Measurements from ENCODE around the gene SMCO1.
A peak's percentile ranks its signal among the peaks of the same experiment; 100 is the strongest.
"Not testable (repeated sequence)": the region's sequence is repeated elsewhere in the genome, so short reads cannot be mapped to it uniquely, and the experiment has no call there.

SMCO1 gene

GRCh38 chr3:196521291-196521690 lies 6.1 kb upstream of the SMCO1 start:
- DNase-seq (ENCODE audit: low spot score), result not testable (repeated sequence)

GRCh38 chr3:196519718-196520082 lies 4.6 kb upstream of the SMCO1 start:
- no peak for DNase-seq (ENCODE audit: low spot score)

- DNase-seq (ENCODE audit: low spot score), result peak; percentile 68
Measured at GRCh38 chr3:196518966-196519717, 4.0 kb upstream of the SMCO1 start.

- DNase-seq (ENCODE audit: low spot score), result no peak
Measured at GRCh38 chr3:196517919-196518318, 2.8 kb upstream of the SMCO1 start.

GRCh38 chr3:196517162-196517800 lies 2.1 kb upstream of the SMCO1 start:
- DNase-seq (ENCODE audit: low spot score), result no peak

GRCh38 chr3:196514350-196514716 lies 813 bp downstream of the SMCO1 start:
- no peak for DNase-seq (ENCODE audit: low spot score)

- DNase-seq (ENCODE audit: low spot score), result no peak
Measured at GRCh38 chr3:196513697-196514349, 1.3 kb downstream of the SMCO1 start.

- DNase-seq (ENCODE audit: low spot score), result not testable (repeated sequence)
Measured at GRCh38 chr3:196511646-196512425, 3.3 kb downstream of the SMCO1 start.

GRCh38 chr3:196511108-196511507 lies 4.0 kb downstream of the SMCO1 start:
- not testable (repeated sequence) for DNase-seq (ENCODE audit: low spot score)

- no peak for DNase-seq (ENCODE audit: low spot score)
Measured at GRCh38 chr3:196506687-196507086, 8.5 kb downstream of the SMCO1 start.

GRCh38 chr3:196504556-196504955 lies 10.6 kb downstream of the SMCO1 start:
- DNase-seq (ENCODE audit: low spot score), result no peak

- DNase-seq (ENCODE audit: low spot score), result not testable (repeated sequence)
Measured at GRCh38 chr3:196504077-196504398, 11.1 kb downstream of the SMCO1 start.

- DNase-seq (ENCODE audit: low spot score), result peak; percentile 95
Measured at GRCh38 chr3:196503196-196504076, 11.7 kb downstream of the SMCO1 start, which contains the start of gene RNF168. RNF168 (minus strand) TSS chr3:196503768; CDS start chr3:196503173, 595 bp downstream.

- peak; percentile 64 for DNase-seq (ENCODE audit: low spot score)
Measured at GRCh38 chr3:196502775-196503195, 12.4 kb downstream of the SMCO1 start.

GRCh38 chr3:196501316-196502044 lies 13.7 kb downstream of the SMCO1 start:
- DNase-seq (ENCODE audit: low spot score), result no peak

GRCh38 chr3:196499807-196500524 lies 15.2 kb downstream of the SMCO1 start:
- no peak for DNase-seq (ENCODE audit: low spot score)

GRCh38 chr3:196499061-196499460 lies 16.1 kb downstream of the SMCO1 start:
- DNase-seq (ENCODE audit: low spot score), result no peak

GRCh38 chr3:196498297-196498696 lies 16.8 kb downstream of the SMCO1 start:
- no peak for DNase-seq (ENCODE audit: low spot score)

- no peak for DNase-seq (ENCODE audit: low spot score)
Measured at GRCh38 chr3:196496183-196496582, 19.0 kb downstream of the SMCO1 start.

GRCh38 chr3:196493292-196493691 lies 21.9 kb downstream of the SMCO1 start:
- DNase-seq (ENCODE audit: low spot score), result no peak
